Activated T-helper 1 cell treated with anti-CD3 and anti-CD28 coated beads, Interleukin-2, amount 50 U/mL, for 16 hours (primary cell): ENCODE measurements around the gene RPL36AL.
"Not testable (repeated sequence)": the region's sequence is repeated elsewhere in the genome, so short reads cannot be mapped to it uniquely, and the experiment has no call there.

ENCODE experiments used
- DNase-seq, 2 donors: peaks; one replicate each; pipeline ENCODE4 v3.0.0-alpha.2; 2020; ENCODE audit warnings: low read depth in 1 of 2, low spot score in 1 of 2

The RPL36AL gene

DNA sequence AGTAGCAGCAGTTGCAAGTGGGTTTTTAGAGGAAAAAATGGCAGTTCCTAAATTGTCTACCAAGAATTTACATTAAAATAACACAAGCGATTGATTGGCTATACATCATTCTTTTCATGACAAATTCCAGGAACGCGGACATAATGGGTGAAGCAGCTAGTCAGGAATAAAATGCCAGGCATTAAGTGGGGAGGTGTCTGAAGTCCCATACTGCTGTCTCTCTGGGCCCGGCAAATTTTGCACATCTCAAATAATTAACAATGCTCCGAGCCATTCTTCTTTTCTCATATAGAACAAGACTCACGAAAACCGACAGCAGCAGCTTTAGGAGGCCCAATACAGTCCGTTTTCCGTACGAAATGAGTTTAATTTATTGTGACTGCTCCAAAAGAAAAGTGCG, 696 bp downstream of the RPL36AL start:
- no peak for DNase-seq

GRCh38 chr14:49619273-49619672, 1.2 kb downstream of the RPL36AL start:
- DNase-seq, result not testable (repeated sequence)

- DNase-seq, result no peak
Observed at GRCh38 chr14:49617852-49618519, 2.4 kb downstream of the RPL36AL start.

DNA sequence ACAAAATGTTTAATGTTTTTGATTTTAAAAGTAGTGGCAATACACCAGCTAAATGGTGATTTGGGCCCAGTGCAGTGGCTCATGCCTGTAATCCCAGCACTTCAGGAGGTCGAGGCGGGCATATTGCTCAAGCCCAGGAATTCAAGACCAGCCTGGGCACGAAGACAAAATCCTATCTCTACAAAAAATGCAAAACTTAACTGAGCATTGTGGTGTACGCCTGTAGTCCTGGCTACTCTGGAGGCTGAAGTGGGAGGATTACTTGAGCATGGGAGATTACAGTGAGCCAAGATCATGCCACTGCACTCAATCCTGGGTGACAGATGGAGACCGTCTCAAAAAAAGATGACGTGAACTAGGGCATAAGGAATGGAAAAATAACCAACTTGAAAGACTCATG, 4.7 kb downstream of the RPL36AL start:
- DNase-seq, result no peak

DNA sequence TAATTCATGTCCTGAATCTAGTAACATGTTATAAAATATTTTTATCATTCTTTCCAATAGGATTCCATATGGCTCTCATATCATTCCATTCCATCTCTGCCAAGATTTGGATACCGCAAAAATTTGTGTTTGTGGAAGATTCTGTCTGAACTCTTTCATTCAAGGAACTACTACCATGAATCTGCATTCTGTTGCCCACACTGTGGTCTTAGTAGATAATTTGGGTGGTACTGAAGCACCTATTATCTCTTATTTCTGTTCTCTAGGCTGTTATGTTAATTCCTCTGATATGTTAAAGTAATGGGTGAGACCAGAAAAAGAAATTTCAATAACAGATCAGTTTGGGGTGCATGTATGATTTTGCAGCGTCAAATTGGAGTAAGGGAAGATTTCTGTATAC, 6.2 kb downstream of the RPL36AL start:
- DNase-seq, result no peak

DNA sequence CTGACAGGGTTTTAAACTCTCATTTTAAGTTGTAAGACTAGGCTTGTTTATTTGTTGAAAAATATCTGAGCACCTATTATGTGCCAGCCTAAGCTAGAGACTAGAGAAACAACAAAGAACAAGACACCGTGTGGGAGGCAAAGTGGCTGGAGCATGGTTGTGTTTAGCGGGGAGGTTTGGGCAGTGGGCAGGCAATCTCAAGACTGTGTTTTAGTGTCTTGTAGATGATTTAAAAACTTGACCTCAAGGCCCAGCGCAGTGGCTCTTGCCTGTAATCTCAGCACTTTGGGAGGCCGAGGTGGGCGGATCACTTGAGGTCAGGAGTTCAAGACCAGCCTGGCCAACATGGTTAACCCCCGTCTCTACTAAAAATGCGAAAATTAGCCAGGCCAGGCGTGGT, 7.8 kb downstream of the RPL36AL start:
- DNase-seq, result no peak

DNA sequence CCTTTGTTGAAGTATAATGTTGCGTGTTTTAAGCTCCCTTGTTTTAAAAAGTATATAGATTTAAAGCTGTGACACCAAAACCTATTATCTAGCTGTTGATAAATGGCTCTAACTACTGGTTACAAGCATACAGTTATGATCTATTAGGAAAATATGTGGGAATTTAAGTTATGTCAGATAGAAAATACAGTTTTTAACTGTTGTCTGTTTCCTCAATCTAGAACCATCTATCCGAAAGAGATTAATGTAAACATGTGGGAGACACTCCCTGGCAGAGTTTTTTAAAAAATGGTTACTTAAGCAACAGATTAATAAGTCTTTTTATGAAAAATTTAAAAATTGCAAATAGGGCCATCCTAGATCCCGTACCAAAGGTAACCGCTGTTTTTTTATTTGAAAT, 8.2 kb downstream of the RPL36AL start:
- DNase-seq, result no peak

GRCh38 chr14:49607583-49607982, 12.8 kb downstream of the RPL36AL start:
- no peak for DNase-seq

DNA sequence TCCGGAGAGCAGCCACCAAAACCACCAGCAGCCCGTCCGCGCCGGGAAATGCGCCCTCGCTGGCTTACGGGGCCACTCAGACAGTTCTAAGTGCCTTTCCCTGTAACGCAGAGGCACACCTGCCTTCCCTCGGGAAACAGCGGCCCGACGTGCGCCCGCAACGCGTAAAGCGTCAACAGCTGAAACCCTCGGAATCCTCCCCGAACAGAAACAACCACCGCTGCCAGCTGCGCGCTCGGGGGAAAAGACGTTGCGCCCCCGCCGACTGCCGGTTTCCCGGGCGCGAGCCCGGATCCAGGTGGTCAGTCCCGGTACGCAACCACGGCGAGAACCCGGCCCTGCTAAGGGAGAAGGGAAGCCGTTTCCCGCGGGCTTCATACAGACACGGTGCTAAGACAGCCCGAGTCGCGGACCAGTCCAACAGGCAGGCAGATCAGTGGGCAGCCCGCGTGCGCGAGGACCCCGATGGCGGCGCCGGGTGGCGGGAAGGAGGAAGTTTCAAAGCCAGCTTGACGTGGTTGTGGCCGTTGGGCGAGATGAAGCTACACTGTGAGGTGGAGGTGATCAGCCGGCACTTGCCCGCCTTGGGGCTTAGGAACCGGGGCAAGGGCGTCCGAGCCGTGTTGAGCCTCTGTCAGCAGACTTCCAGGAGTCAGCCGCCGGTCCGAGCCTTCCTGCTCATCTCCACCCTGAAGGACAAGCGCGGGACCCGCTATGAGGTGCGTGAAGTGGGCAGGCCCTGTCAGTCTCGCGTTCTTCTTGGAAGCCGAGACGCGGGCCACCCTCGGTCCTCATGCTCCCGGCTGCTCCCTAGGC, 21.7 kb downstream of the RPL36AL start, which contains the start of gene LRR1:
Gene LRR1, plus strand, starts transcription at position 456 of the 816 bp plus-strand sequence. Its CDS starts 81 bp downstream, at position 537.
- peak; percentile 71 to 82 for DNase-seq

DNA sequence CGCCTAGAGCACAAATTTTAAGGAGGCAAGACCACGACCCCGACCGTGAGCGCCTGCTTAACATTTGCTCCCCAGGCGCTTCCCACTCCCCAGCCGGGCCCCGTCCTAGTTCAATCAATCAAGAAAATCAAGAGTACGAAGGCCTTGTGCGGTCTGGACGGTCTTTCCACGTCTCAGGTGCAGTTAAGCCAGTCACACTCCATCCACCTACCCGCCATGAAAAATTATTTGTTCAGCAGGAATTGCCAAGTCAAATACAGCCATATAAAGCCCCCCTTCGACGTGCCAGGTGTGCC, 22.3 kb downstream of the RPL36AL start:
- DNase-seq, result no peak

GRCh38 chr14:49594347-49595091, 25.9 kb downstream of the RPL36AL start:
- DNase-seq, result no peak

- DNase-seq, result no peak
Observed at GRCh38 chr14:49593016-49593415, 27.4 kb downstream of the RPL36AL start.

DNA sequence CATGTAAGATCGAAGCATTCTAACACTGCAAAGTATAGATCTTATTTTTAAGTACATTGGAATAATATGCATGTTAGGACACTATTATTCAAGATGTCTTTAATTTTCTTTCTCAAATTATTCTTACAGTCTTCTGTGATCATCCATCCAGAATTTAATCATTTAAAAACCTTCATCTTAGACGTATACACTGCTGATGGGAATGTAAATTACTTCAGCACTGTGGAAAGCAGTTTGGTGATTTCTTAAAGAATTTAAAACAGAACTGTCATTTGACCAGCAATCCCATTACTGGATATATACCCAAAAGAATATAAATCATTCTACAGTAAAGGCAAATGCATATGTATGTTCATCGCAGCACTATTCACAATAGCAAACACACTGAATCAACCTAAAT, 31.0 kb downstream of the RPL36AL start:
- DNase-seq, result no peak

- no peak for DNase-seq
Observed at GRCh38 chr14:49586673-49587460, 33.6 kb downstream of the RPL36AL start.

DNA sequence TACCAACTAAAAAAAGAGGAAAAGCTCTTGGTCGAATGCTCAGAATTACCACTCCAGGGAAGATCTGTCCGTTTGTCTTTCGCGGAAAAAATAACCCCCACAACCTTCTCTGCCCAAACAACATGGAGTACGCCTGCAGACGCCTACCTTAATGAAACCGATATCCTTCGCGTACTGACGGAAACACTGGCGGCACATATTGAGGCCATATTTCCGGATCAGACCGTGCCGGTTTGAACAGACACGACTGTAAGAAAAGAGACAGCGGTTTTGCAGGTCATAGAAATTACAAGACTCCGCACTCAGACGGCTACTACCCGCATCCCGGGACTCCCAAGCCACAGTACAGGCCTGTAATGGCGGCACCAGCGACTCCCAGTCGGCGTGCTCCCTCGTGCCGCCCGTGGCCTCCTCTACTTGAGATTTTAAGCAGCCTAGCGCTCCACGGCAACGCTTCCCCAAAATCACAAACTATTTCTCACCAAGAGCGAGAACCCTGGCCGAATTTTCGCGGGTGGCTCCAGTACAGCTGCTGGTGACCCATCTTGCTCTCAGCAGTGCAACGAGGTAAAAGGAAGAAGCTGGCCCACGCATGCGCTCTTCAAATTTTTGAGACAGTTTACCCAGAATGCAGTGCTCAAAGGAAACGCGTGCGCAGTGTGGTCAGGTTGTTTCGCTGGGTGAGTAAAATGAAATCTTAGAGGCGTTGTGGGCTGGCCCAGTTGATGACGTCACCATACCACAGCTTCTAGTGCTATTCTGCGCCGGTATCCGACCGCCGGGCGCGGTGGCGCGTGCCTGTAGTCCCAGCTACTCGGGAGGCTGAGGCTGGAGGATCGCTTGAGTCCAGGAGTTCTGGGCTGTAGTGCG, 34.4 kb downstream of the RPL36AL start, which contains the start of gene RPS29:
Gene RPS29, minus strand, starts transcription at position 578 of the 870 bp plus-strand sequence. Its CDS starts 34 bp downstream, at position 544.
- peak; percentile 94 to 97 for DNase-seq

DNA sequence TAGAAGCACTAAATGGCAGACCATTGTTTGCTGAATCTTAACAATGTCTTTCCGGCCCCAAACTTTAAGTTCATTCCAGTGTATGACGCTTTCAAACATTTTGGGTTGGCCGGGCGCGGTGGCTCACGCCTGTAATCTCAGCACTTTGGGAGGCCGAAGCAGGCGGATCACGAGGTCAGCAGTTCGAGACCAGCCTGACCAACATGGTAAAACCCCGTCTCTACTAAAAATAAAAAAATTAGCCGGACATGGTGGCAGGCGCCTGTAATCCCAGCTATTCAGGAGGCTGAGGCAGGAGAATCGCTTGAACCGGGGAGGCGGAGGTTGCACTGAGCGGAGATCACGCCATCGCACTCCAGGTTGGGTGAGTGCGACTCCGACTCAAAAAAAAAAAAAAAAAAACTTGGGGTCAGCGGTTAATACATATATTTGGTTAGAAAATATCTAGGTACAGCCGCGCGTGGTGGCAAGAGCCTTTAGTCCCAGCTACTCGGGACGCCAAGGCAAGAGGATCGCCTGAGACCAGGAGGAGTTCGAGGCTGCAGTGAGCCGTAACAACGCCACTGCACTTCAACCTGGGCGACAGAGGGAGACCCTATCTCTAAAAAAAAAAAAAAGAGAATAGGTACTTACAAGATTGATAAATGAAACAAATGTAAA, 35.3 kb downstream of the RPL36AL start:
- DNase-seq, result not testable (repeated sequence)

GRCh38 chr14:49584058-49584457, 36.4 kb downstream of the RPL36AL start:
- DNase-seq, result no peak

GRCh38 chr14:49583629-49584028, 36.8 kb downstream of the RPL36AL start:
- no peak for DNase-seq

GRCh38 chr14:49582113-49582977, 38.1 kb downstream of the RPL36AL start:
- no peak for DNase-seq
